Keratinocyte (primary cell): Measurements from ENCODE around the gene MADD. TPM values are rescaled to one million over a fixed set of nuclear protein-coding genes. Genes with fewer than 3 reads are reported as not detected.

ENCODE experiments used
- DNase-seq: peaks from one replicate; pipeline ENCODE4 v3.0.0-alpha.2; 2011; ENCODE audit warnings: low read depth, missing footprints, low spot score
- FAIRE-seq: peaks from 2 replicates; lab custom pipeline; 2011; peaks lifted over from hg19 to GRCh38; lab: Jason Lieb, UNC
- H2AFZ ChIP-seq: 2 replicates; pipeline ENCODE4 v1.6.0; 2012; ENCODE audit warnings: low read length, control low read depth, inconsistent platforms; ENCODE audit not compliant: control insufficient read depth
- H3K27ac ChIP-seq: 2 replicates; pipeline ENCODE4 v1.5.1; 2011; ENCODE audit warnings: low read length; ENCODE audit not compliant: control insufficient read depth, insufficient read depth
- H3K27me3 ChIP-seq: 3 replicates; pipeline ENCODE4 v1.6.0; 2011; ENCODE audit warnings: low read length; ENCODE audit not compliant: control insufficient read depth, insufficient read depth; ENCODE audit errors: extremely low read depth
- H3K36me3 ChIP-seq, 2 experiments: 2 replicates in 1 of 2; 3 replicates in 1 of 2; pipeline ENCODE4 v1.5.1; 2011; ENCODE audit warnings: low read length in 2 of 2, mild to moderate bottlenecking in 1 of 2; ENCODE audit not compliant: control insufficient read depth in 2 of 2, insufficient read depth in 2 of 2; ENCODE audit errors: extremely low read depth in 1 of 2
- H3K4me1 ChIP-seq: 3 replicates; pipeline ENCODE4 v1.5.1; 2011; ENCODE audit warnings: low read length; ENCODE audit not compliant: control insufficient read depth, insufficient read depth; ENCODE audit errors: extremely low read depth
- H3K4me2 ChIP-seq: 3 replicates; pipeline ENCODE4 v1.6.0; 2011; ENCODE audit warnings: low read depth, low read length; ENCODE audit not compliant: control insufficient read depth, insufficient read depth; ENCODE audit errors: extremely low read depth
- H3K4me3 ChIP-seq, 3 experiments: fragments of 200-600 bp in 1 of 3; sonication (generic) in 1 of 3; 2 replicates in 2 of 3; 3 replicates in 1 of 3; pipeline ENCODE4 v1.5.1; 2011 to 2016; ENCODE audit warnings: low read length in 3 of 3, mild to moderate bottlenecking in 3 of 3, control low read depth in 2 of 3, inconsistent platforms in 1 of 3, low read depth in 1 of 3, mixed read lengths in 1 of 3, mixed run types in 1 of 3, moderate library complexity in 1 of 3; ENCODE audit not compliant: control insufficient read depth in 2 of 3, insufficient read depth in 2 of 3; ENCODE audit errors: extremely low read depth in 1 of 3
- H3K79me2 ChIP-seq: 2 replicates; pipeline ENCODE4 v1.6.0; 2012; ENCODE audit warnings: low read length; ENCODE audit not compliant: control insufficient read depth, insufficient read depth
- H3K9ac ChIP-seq: 3 replicates; pipeline ENCODE4 v1.6.0; 2011; ENCODE audit warnings: low read length; ENCODE audit not compliant: control insufficient read depth, insufficient read depth; ENCODE audit errors: extremely low read depth
- H3K9me1 ChIP-seq: 3 replicates; pipeline ENCODE4 v1.6.0; 2011; ENCODE audit warnings: low read length; ENCODE audit not compliant: control insufficient read depth, insufficient read depth; ENCODE audit errors: extremely low read depth
- H3K9me3 ChIP-seq: 2 replicates; pipeline ENCODE4 v1.5.1; 2012; ENCODE audit warnings: low read depth, low read length; ENCODE audit not compliant: control insufficient read depth
- H4K20me1 ChIP-seq: 3 replicates; pipeline ENCODE4 v1.6.0; 2011; ENCODE audit warnings: low read length; ENCODE audit not compliant: control insufficient read depth, insufficient read depth; ENCODE audit errors: extremely low read depth
- CTCF ChIP-seq, 3 experiments: IDR thresholded peaks in 1 of 3; conservative IDR thresholded peaks in 1 of 3; optimal IDR thresholded peaks in 1 of 3; 2 replicates in 2 of 3; 3 replicates in 1 of 3; pipeline versions ENCODE3 to v1.5.1; 2011; ENCODE audit warnings: low read length in 3 of 3, mild to moderate bottlenecking in 3 of 3, moderate library complexity in 2 of 3, control low read depth in 1 of 3, inconsistent platforms in 1 of 3; ENCODE audit not compliant: insufficient read depth in 2 of 3; ENCODE audit errors: extremely low read depth in 1 of 3
- EZH2 ChIP-seq: IDR thresholded peaks from one replicate; pipeline ENCODE4 v1.6.1; 2012; ENCODE audit warnings: inconsistent platforms, mild to moderate bottlenecking, low read length, moderate library complexity
- dilution Hi-C: fragments of 300-500 bp; cut with MboI; formaldehyde crosslinking; loops from one replicate; pipeline ENCODE4 v1.7.0; 2020; ENCODE audit warnings: low sequenced_read_pairs; ENCODE audit not compliant: extremely low pct_ligation_motif_present
- polyA plus RNA-seq, 5 experiments: library from polyadenylated mRNA; depleted of rRNA in 3 of 5; stranded (reverse) in 3 of 5; stranded (forward) in 1 of 5; unstranded in 1 of 5; fragments of >200 nt; gene quantifications; 1 replicate in 1 of 5; 2 replicates in 3 of 5; 3 replicates in 1 of 5; pipeline versions ENCODE4 v1.2.1 to v1.2.3, GENCODE V29; 2011 to 2012; ENCODE audit warnings: missing spikeins in 2 of 5, low read depth in 1 of 5, low replicate concordance in 1 of 5

MADD gene
- polyA plus RNA-seq, 1 donor (not counting 4 experiments of a cell fraction or from before 2014, with no cell fraction given): 11.9 TPM

- no peaks in the 10 kb centered on the region for H3K36me3 ChIP-seq
- dilution Hi-C loops: no loop called here
- H4K20me1 ChIP-seq: no peaks in the 10 kb centered on the region
- H3K9me3 ChIP-seq: no peaks in the 10 kb centered on the region
- H3K9ac ChIP-seq: no peak overlapping the region
- H3K4me1 ChIP-seq: no peaks in the 10 kb centered on the region
- DNase-seq (no peak), FAIRE-seq (no peak)
- no peak for TF ChIP-seq CTCF (optimal IDR thresholded peaks at IDR 0.05 in 1 of 3, IDR thresholded peaks at IDR 0.05 in 1 of 3, conservative IDR thresholded peaks at IDR 0.05 in 1 of 3; ENCODE audit: extremely low read depth in 1 of 3, insufficient read depth in 2 of 3, low read length in 3 of 3)
- no peak for TF ChIP-seq EZH2
- no peaks in the 10 kb centered on the region for H3K79me2 ChIP-seq
- no peak overlapping the region for H3K4me2 ChIP-seq
- H2AFZ ChIP-seq: no peak overlapping the region
- H3K4me3 ChIP-seq: no peak overlapping the region
- no peak overlapping the region for H3K27ac ChIP-seq
- no peaks in the 10 kb centered on the region for H3K9me1 ChIP-seq
- no peaks in the 10 kb centered on the region for H3K27me3 ChIP-seq
Measured at GRCh38 chr11:47340010-47340409, 70.1 kb downstream of the MADD start.

- no peaks in the 10 kb centered on the region for H3K9me3 ChIP-seq
- TF ChIP-seq CTCF (optimal IDR thresholded peaks at IDR 0.05 in 1 of 3, IDR thresholded peaks at IDR 0.05 in 1 of 3, conservative IDR thresholded peaks at IDR 0.05 in 1 of 3; ENCODE audit: extremely low read depth in 1 of 3, insufficient read depth in 2 of 3, low read length in 3 of 3) (no peak), EZH2 (no peak)
- H3K36me3 ChIP-seq: no peaks in the 10 kb centered on the region
- H3K9me1 ChIP-seq: no peaks in the 10 kb centered on the region
- FAIRE-seq (no peak), DNase-seq (no peak)
- H2AFZ ChIP-seq: no peak overlapping the region
- dilution Hi-C loops: no loop called here
- no peaks in the 10 kb centered on the region for H4K20me1 ChIP-seq
- H3K4me2 ChIP-seq: no peak overlapping the region
- H3K27me3 ChIP-seq: no peaks in the 10 kb centered on the region
- H3K4me3 ChIP-seq: no peak overlapping the region
- no peak overlapping the region for H3K9ac ChIP-seq
- no peaks in the 10 kb centered on the region for H3K79me2 ChIP-seq
- no peak overlapping the region for H3K27ac ChIP-seq
- no peaks in the 10 kb centered on the region for H3K4me1 ChIP-seq
Measured at GRCh38 chr11:47340980-47341775, 71.2 kb downstream of the MADD start.
